SU-DHL-6 (cell line): Measurements from ENCODE around the gene GALR2.
A peak's percentile ranks its signal among the peaks of the same experiment; 100 is the strongest.

Source experiments
- H2AFZ ChIP-seq: fragments of 200-600 bp; sonication (generic); 2 replicates; pipeline ENCODE4 v1.6.1; 2014; ENCODE audit warnings: low read depth, mild to moderate bottlenecking, moderate library complexity, mixed read lengths, antibody characterized with exemption, low read length; ENCODE audit not compliant: severe bottlenecking
- H3F3A ChIP-seq: fragments of 200-600 bp; shearing (Covaris generic); 2 replicates; pipeline ENCODE4 v1.6.0; 2016; ENCODE audit warnings: antibody characterized with exemption, mild to moderate bottlenecking; ENCODE audit not compliant: insufficient read depth
- H3K27ac ChIP-seq: fragments of 200-600 bp; sonication (generic); 2 replicates; pipeline ENCODE4 v1.5.1; 2016; ENCODE audit warnings: low read depth, mild to moderate bottlenecking, low read length, moderate library complexity, mixed read lengths
- H3K27me3 ChIP-seq: fragments of 200-600 bp; sonication (generic), shearing (Covaris generic); 2 replicates; pipeline ENCODE4 v1.6.0; 2014; ENCODE audit warnings: mild to moderate bottlenecking, low read length
- H3K36me3 ChIP-seq: fragments of 200-600 bp; sonication (generic); 2 replicates; pipeline ENCODE4 v1.6.1; 2014; ENCODE audit warnings: mild to moderate bottlenecking, low read length, mixed read lengths
- H3K4me2 ChIP-seq: fragments of 300-600, 200-600 bp; shearing (Covaris generic), sonication (generic); 2 replicates; pipeline ENCODE4 v1.6.0; 2014; ENCODE audit warnings: low read length, low read depth, mild to moderate bottlenecking; ENCODE audit not compliant: poor library complexity, severe bottlenecking
- H3K4me3 ChIP-seq: fragments of 200-600 bp; sonication (generic); 2 replicates; pipeline ENCODE4 v1.5.1; 2014; ENCODE audit warnings: antibody characterized with exemption, low read length, mild to moderate bottlenecking, mixed read lengths; ENCODE audit not compliant: insufficient read depth, poor library complexity, severe bottlenecking
- H3K79me2 ChIP-seq: fragments of 200-600 bp; sonication (generic); 2 replicates; pipeline ENCODE4 v1.6.1; 2014; ENCODE audit warnings: mild to moderate bottlenecking, low read length, moderate library complexity; ENCODE audit not compliant: insufficient read depth
- H3K9ac ChIP-seq: fragments of 200-600 bp; sonication (generic); 2 replicates; pipeline ENCODE4 v1.7.0; 2014; ENCODE audit warnings: mild to moderate bottlenecking, low read length
- H3K9me2 ChIP-seq: fragments of 200-600 bp; sonication (generic); replicated peaks from 2 replicates; pipeline ENCODE4 v1.6.1; 2014; ENCODE audit warnings: low read length; ENCODE audit not compliant: insufficient read depth
- H3K9me3 ChIP-seq: fragments of 200-600 bp; sonication (generic); 2 replicates; pipeline ENCODE4 v1.6.1; 2014; ENCODE audit warnings: low read length, mixed read lengths; ENCODE audit not compliant: insufficient read depth
- H4K20me1 ChIP-seq: fragments of 200-600 bp; sonication (generic); 2 replicates; pipeline ENCODE4 v1.6.1; 2014; ENCODE audit warnings: low read depth, mild to moderate bottlenecking, antibody characterized with exemption, low read length, moderate library complexity, mixed read lengths
- EZH2phosphoT487 ChIP-seq: fragments of 200-600 bp; sonication (generic), shearing (Covaris generic); conservative IDR thresholded peaks from 2 replicates; pipeline ENCODE4 v1.6.1; 2018; ENCODE audit warnings: mild to moderate bottlenecking, antibody characterized with exemption, low read length, moderate library complexity, mixed read lengths
- TF ChIP-seq, protein P1 (sequence below): fragments of 200-600 bp; sonication (generic); IDR thresholded peaks from one replicate; pipeline ENCODE4 v1.5.1; 2017; ENCODE audit warnings: antibody characterized with exemption, mild to moderate bottlenecking, low read length, moderate library complexity; ENCODE audit not compliant: insufficient read depth, poor library complexity, severe bottlenecking

GALR2 gene

DNA sequence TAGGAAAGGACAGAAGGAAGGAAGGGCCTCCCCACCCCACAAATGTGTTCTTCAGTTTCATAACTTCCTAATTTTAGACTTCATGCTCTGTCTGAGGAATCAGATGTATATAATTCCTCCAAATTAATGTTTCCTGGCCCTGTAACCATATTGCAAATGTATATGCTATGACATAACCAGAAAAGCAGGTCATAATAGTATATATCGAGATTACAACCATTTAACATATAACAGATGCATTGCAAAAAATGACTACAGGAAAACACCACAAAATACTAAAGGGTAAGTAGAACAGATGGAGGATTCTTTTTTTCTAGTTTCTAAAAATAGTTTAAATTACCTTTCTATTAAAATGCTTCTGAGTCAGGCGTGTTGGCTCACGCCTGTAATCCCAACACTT lies 32.1 kb downstream of the GALR2 start:
- Histone ChIP-seq H3K27ac (no peak overlapping the region), H3F3A (peaks cover 10% of the 10 kb centered on the region), H3K9ac (no peak overlapping the region), H3K27me3 (no peaks in the 10 kb centered on the region), H4K20me1 (no peaks in the 10 kb centered on the region), H3K4me2 (no peak overlapping the region), H2AFZ (no peak overlapping the region), H3K36me3 (no peaks in the 10 kb centered on the region), H3K4me3 (no peak overlapping the region), H3K9me3 (no peaks in the 10 kb centered on the region), H3K79me2 (peaks cover 11% of the 10 kb centered on the region), H3K9me2 (no peaks in the 10 kb centered on the region)
- no peak for TF ChIP-seq EZH2phosphoT487
- TF ChIP-seq, protein P1, sequence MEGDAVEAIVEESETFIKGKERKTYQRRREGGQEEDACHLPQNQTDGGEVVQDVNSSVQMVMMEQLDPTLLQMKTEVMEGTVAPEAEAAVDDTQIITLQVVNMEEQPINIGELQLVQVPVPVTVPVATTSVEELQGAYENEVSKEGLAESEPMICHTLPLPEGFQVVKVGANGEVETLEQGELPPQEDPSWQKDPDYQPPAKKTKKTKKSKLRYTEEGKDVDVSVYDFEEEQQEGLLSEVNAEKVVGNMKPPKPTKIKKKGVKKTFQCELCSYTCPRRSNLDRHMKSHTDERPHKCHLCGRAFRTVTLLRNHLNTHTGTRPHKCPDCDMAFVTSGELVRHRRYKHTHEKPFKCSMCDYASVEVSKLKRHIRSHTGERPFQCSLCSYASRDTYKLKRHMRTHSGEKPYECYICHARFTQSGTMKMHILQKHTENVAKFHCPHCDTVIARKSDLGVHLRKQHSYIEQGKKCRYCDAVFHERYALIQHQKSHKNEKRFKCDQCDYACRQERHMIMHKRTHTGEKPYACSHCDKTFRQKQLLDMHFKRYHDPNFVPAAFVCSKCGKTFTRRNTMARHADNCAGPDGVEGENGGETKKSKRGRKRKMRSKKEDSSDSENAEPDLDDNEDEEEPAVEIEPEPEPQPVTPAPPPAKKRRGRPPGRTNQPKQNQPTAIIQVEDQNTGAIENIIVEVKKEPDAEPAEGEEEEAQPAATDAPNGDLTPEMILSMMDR, result no peak

DNA sequence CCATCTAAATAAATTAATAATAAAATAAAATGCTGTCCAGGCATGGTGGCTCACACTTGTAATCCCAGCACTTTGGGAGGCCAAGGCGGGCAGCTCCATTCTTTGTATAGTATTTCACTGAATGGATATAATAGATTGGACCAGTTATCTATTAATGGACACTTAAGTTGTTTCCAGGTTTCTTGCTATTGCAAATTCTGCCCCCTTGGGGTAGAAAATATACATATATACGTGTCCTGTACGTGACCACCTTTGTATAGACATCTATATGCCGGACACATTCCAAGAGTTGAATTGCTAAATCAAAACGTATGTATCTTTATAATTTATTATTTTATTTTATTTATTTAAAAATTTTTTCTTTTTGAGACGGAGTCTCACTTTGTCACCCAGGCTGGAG lies 32.9 kb downstream of the GALR2 start:
- H3K79me2 ChIP-seq, result peaks cover 11% of the 10 kb centered on the region
- H3K4me2 ChIP-seq, result no peak overlapping the region
- H3K9ac ChIP-seq, result no peak overlapping the region
- H2AFZ ChIP-seq, result no peak overlapping the region
- no peaks in the 10 kb centered on the region for H3K27me3 ChIP-seq
- H3K27ac ChIP-seq, result no peak overlapping the region
- H3K36me3 ChIP-seq, result no peaks in the 10 kb centered on the region
- peaks cover 10% of the 10 kb centered on the region for H3F3A ChIP-seq
- H3K9me3 ChIP-seq, result no peaks in the 10 kb centered on the region
- no peaks in the 10 kb centered on the region for H4K20me1 ChIP-seq
- TF ChIP-seq, protein P1, result peak; percentile 17
- TF ChIP-seq EZH2phosphoT487, result no peak
- no peak overlapping the region for H3K4me3 ChIP-seq
- no peaks in the 10 kb centered on the region for H3K9me2 ChIP-seq

GRCh38 chr17:76111956-76112355 lies 37.4 kb downstream of the GALR2 start:
- H3K9ac ChIP-seq, result no peak overlapping the region
- no peaks in the 10 kb centered on the region for H4K20me1 ChIP-seq
- H3K27ac ChIP-seq, result no peak overlapping the region
- H3K36me3 ChIP-seq, result no peaks in the 10 kb centered on the region
- H3F3A ChIP-seq, result no peaks in the 10 kb centered on the region
- H3K79me2 ChIP-seq, result no peaks in the 10 kb centered on the region
- TF ChIP-seq EZH2phosphoT487, result no peak
- TF ChIP-seq, protein P1, result no peak
- H3K9me3 ChIP-seq, result no peaks in the 10 kb centered on the region
- H3K9me2 ChIP-seq, result no peaks in the 10 kb centered on the region
- H3K4me3 ChIP-seq, result no peak overlapping the region
- no peak overlapping the region for H2AFZ ChIP-seq
- no peak overlapping the region for H3K4me2 ChIP-seq
- H3K27me3 ChIP-seq, result no peaks in the 10 kb centered on the region
